ENCODE measurements around the gene SRSF9. TPM values are rescaled to one million over a fixed set of nuclear protein-coding genes. Genes with fewer than 3 reads are reported as not detected.
"Not testable (repeated sequence)": the region's sequence is repeated elsewhere in the genome, so short reads cannot be mapped to it uniquely, and the experiment has no call there.

SRSF9 gene
- total and polyA plus RNA-seq, 2 donors: 152 to 178 TPM

- DNase-seq (ENCODE audit: low read depth in 6 of 9, low spot score in 9 of 9): no peak
- H3K9me3 ChIP-seq (ENCODE audit: control insufficient read depth in 2 of 2, insufficient read depth in 1 of 2, low read length in 1 of 2): no peaks in the 10 kb centered on the region
- WGBS: 98% methylated on average over 5 of the region's 5 CpGs
- no peak overlapping the region for H3K27ac ChIP-seq (ENCODE audit: low read depth in 1 of 2, low read length in 1 of 2)
- H3K4me3 ChIP-seq (ENCODE audit: low read length in 2 of 2): no peak overlapping the region
- peaks cover 9 to 12% of the 10 kb centered on the region in 2 donors for H3K4me1 ChIP-seq (ENCODE audit: control insufficient read depth in 2 of 2, insufficient read depth in 2 of 2, low read length in 2 of 2)
- peaks cover 67 to 86% of the 10 kb centered on the region in 2 donors for H3K36me3 ChIP-seq (ENCODE audit: control insufficient read depth in 2 of 2, insufficient read depth in 2 of 2, low read length in 1 of 2)
- H3K27me3 ChIP-seq (ENCODE audit: control insufficient read depth in 2 of 2, insufficient read depth in 1 of 2, low read length in 1 of 2): no peaks in the 10 kb centered on the region
These were observed 5.8 kb downstream of the SRSF9 start for GRCh38 chr12:120463712-120464111.

- WGBS: 98% methylated on average over 3 of the region's 3 CpGs
- Histone ChIP-seq H3K27me3 (ENCODE audit: control insufficient read depth in 2 of 2, insufficient read depth in 1 of 2, low read length in 1 of 2) (no peaks in the 10 kb centered on the region), H3K27ac (ENCODE audit: low read depth in 1 of 2, low read length in 1 of 2) (no peak overlapping the region), H3K4me1 (ENCODE audit: control insufficient read depth in 2 of 2, insufficient read depth in 2 of 2, low read length in 2 of 2) (peaks cover 0 to 2% of the 10 kb centered on the region in 2 donors), H3K36me3 (ENCODE audit: control insufficient read depth in 2 of 2, insufficient read depth in 2 of 2, low read length in 1 of 2) (peaks cover 80 to 94% of the 10 kb centered on the region in 2 donors), H3K9me3 (ENCODE audit: control insufficient read depth in 2 of 2, insufficient read depth in 1 of 2, low read length in 1 of 2) (no peaks in the 10 kb centered on the region), H3K4me3 (ENCODE audit: low read length in 2 of 2) (no peak overlapping the region)
- DNase-seq (ENCODE audit: low read depth in 6 of 9, low spot score in 9 of 9): no peak
These were observed 7.4 kb downstream of the SRSF9 start for GRCh38 chr12:120462099-120462640.

- WGBS: 97% methylated on average over 3 of the region's 3 CpGs
- no peaks in the 10 kb centered on the region for H3K9me3 ChIP-seq (ENCODE audit: control insufficient read depth in 2 of 2, insufficient read depth in 1 of 2, low read length in 1 of 2)
- no peak overlapping the region for H3K4me3 ChIP-seq (ENCODE audit: low read length in 2 of 2)
- H3K27me3 ChIP-seq (ENCODE audit: control insufficient read depth in 2 of 2, insufficient read depth in 1 of 2, low read length in 1 of 2): no peaks in the 10 kb centered on the region
- H3K36me3 ChIP-seq (ENCODE audit: control insufficient read depth in 2 of 2, insufficient read depth in 2 of 2, low read length in 1 of 2): peaks cover 81 to 88% of the 10 kb centered on the region in 2 donors
- H3K4me1 ChIP-seq (ENCODE audit: control insufficient read depth in 2 of 2, insufficient read depth in 2 of 2, low read length in 2 of 2): no peaks in the 10 kb centered on the region
- H3K27ac ChIP-seq (ENCODE audit: low read depth in 1 of 2, low read length in 1 of 2): no peak overlapping the region
- DNase-seq (ENCODE audit: low read depth in 6 of 9, low spot score in 9 of 9): no peak
These were observed 9.4 kb downstream of the SRSF9 start for GRCh38 chr12:120460157-120460556.

- H3K27ac ChIP-seq (ENCODE audit: low read depth in 1 of 2, low read length in 1 of 2): no peak overlapping the region
- DNase-seq (ENCODE audit: low read depth in 6 of 9, low spot score in 9 of 9): no peak
- H3K36me3 ChIP-seq (ENCODE audit: control insufficient read depth in 2 of 2, insufficient read depth in 2 of 2, low read length in 1 of 2): peaks cover 68 to 76% of the 10 kb centered on the region in 2 donors
- no peaks in the 10 kb centered on the region for H3K27me3 ChIP-seq (ENCODE audit: control insufficient read depth in 2 of 2, insufficient read depth in 1 of 2, low read length in 1 of 2)
- H3K4me3 ChIP-seq (ENCODE audit: low read length in 2 of 2): no peak overlapping the region
- 97% methylated on average over 6 of the region's 6 CpGs for WGBS
- no peaks in the 10 kb centered on the region for H3K4me1 ChIP-seq (ENCODE audit: control insufficient read depth in 2 of 2, insufficient read depth in 2 of 2, low read length in 2 of 2)
- no peaks in the 10 kb centered on the region for H3K9me3 ChIP-seq (ENCODE audit: control insufficient read depth in 2 of 2, insufficient read depth in 1 of 2, low read length in 1 of 2)
These were observed 12.4 kb downstream of the SRSF9 start for GRCh38 chr12:120457133-120457532.

- no peaks in the 10 kb centered on the region for H3K9me3 ChIP-seq (ENCODE audit: control insufficient read depth in 2 of 2, insufficient read depth in 1 of 2, low read length in 1 of 2)
- H3K27ac ChIP-seq (ENCODE audit: low read depth in 1 of 2, low read length in 1 of 2): no peak overlapping the region
- no peak for DNase-seq (ENCODE audit: low read depth in 6 of 9, low spot score in 9 of 9)
- H3K4me3 ChIP-seq (ENCODE audit: low read length in 2 of 2): no peak overlapping the region
- H3K4me1 ChIP-seq (ENCODE audit: control insufficient read depth in 2 of 2, insufficient read depth in 2 of 2, low read length in 2 of 2): no peaks in the 10 kb centered on the region
- no peaks in the 10 kb centered on the region for H3K27me3 ChIP-seq (ENCODE audit: control insufficient read depth in 2 of 2, insufficient read depth in 1 of 2, low read length in 1 of 2)
- WGBS: 97% methylated on average over 7 of the region's 7 CpGs
- peaks cover 64 to 69% of the 10 kb centered on the region in 2 donors for H3K36me3 ChIP-seq (ENCODE audit: control insufficient read depth in 2 of 2, insufficient read depth in 2 of 2, low read length in 1 of 2)
These were observed 14.2 kb downstream of the SRSF9 start for GRCh38 chr12:120455302-120455701.

GRCh38 chr12:120453977-120454376 is 15.6 kb downstream of the SRSF9 start:
- Histone ChIP-seq H3K27ac (ENCODE audit: low read depth in 1 of 2, low read length in 1 of 2) (no peak overlapping the region), H3K9me3 (ENCODE audit: control insufficient read depth in 2 of 2, insufficient read depth in 1 of 2, low read length in 1 of 2) (no peaks in the 10 kb centered on the region), H3K27me3 (ENCODE audit: control insufficient read depth in 2 of 2, insufficient read depth in 1 of 2, low read length in 1 of 2) (no peaks in the 10 kb centered on the region), H3K4me3 (ENCODE audit: low read length in 2 of 2) (no peak overlapping the region), H3K36me3 (ENCODE audit: control insufficient read depth in 2 of 2, insufficient read depth in 2 of 2, low read length in 1 of 2) (peaks cover 56 to 66% of the 10 kb centered on the region in 2 donors), H3K4me1 (ENCODE audit: control insufficient read depth in 2 of 2, insufficient read depth in 2 of 2, low read length in 2 of 2) (no peaks in the 10 kb centered on the region)
- DNase-seq (ENCODE audit: low read depth in 6 of 9, low spot score in 9 of 9): peak in 2 of 9 donors; percentile 16 to 38
- 91% methylated on average over 4 of the region's 4 CpGs for WGBS

- H3K27ac ChIP-seq (ENCODE audit: low read depth in 1 of 2, low read length in 1 of 2): no peak overlapping the region
- no peak overlapping the region for H3K4me3 ChIP-seq (ENCODE audit: low read length in 2 of 2)
- H3K4me1 ChIP-seq (ENCODE audit: control insufficient read depth in 2 of 2, insufficient read depth in 2 of 2, low read length in 2 of 2): peaks cover 0 to under 1% of the 10 kb centered on the region in 2 donors
- DNase-seq (ENCODE audit: low read depth in 6 of 9, low spot score in 9 of 9): no peak
- peaks cover 49 to 59% of the 10 kb centered on the region in 2 donors for H3K36me3 ChIP-seq (ENCODE audit: control insufficient read depth in 2 of 2, insufficient read depth in 2 of 2, low read length in 1 of 2)
- H3K9me3 ChIP-seq (ENCODE audit: control insufficient read depth in 2 of 2, insufficient read depth in 1 of 2, low read length in 1 of 2): no peaks in the 10 kb centered on the region
- no peaks in the 10 kb centered on the region for H3K27me3 ChIP-seq (ENCODE audit: control insufficient read depth in 2 of 2, insufficient read depth in 1 of 2, low read length in 1 of 2)
- WGBS: over 99% methylated on average over 3 of the region's 3 CpGs
These were observed 16.3 kb downstream of the SRSF9 start for GRCh38 chr12:120453060-120453750.

GRCh38 chr12:120452524-120452923 is 17.0 kb downstream of the SRSF9 start:
- WGBS: 97% methylated on average over 5 of the region's 5 CpGs
- DNase-seq (ENCODE audit: low read depth in 6 of 9, low spot score in 9 of 9); H3K4me1 ChIP-seq (ENCODE audit: control insufficient read depth in 2 of 2, insufficient read depth in 2 of 2, low read length in 2 of 2); H3K4me3 ChIP-seq (ENCODE audit: low read length in 2 of 2); H3K27me3 ChIP-seq (ENCODE audit: control insufficient read depth in 2 of 2, insufficient read depth in 1 of 2, low read length in 1 of 2); H3K9me3 ChIP-seq (ENCODE audit: control insufficient read depth in 2 of 2, insufficient read depth in 1 of 2, low read length in 1 of 2); H3K27ac ChIP-seq (ENCODE audit: low read depth in 1 of 2, low read length in 1 of 2): not testable (repeated sequence)
- peaks cover 42 to 53% of the 10 kb centered on the region in 2 donors for H3K36me3 ChIP-seq (ENCODE audit: control insufficient read depth in 2 of 2, insufficient read depth in 2 of 2, low read length in 1 of 2)

- H3K36me3 ChIP-seq (ENCODE audit: control insufficient read depth in 2 of 2, insufficient read depth in 2 of 2, low read length in 1 of 2): peaks cover 20 to 42% of the 10 kb centered on the region in 2 donors
- WGBS: over 99% methylated on average over 4 of the region's 4 CpGs
- H3K4me3 ChIP-seq (ENCODE audit: low read length in 2 of 2): no peak overlapping the region
- no peak overlapping the region for H3K27ac ChIP-seq (ENCODE audit: low read depth in 1 of 2, low read length in 1 of 2)
- H3K9me3 ChIP-seq (ENCODE audit: control insufficient read depth in 2 of 2, insufficient read depth in 1 of 2, low read length in 1 of 2): peaks cover 0 to 2% of the 10 kb centered on the region in 2 donors
- H3K27me3 ChIP-seq (ENCODE audit: control insufficient read depth in 2 of 2, insufficient read depth in 1 of 2, low read length in 1 of 2): no peaks in the 10 kb centered on the region
- peaks cover 4 to 22% of the 10 kb centered on the region in 2 donors for H3K4me1 ChIP-seq (ENCODE audit: control insufficient read depth in 2 of 2, insufficient read depth in 2 of 2, low read length in 2 of 2)
- DNase-seq (ENCODE audit: low read depth in 6 of 9, low spot score in 9 of 9): no peak
These were observed 21.6 kb downstream of the SRSF9 start for GRCh38 chr12:120447992-120448391.

All from thymus (tissue), 11 donors.